CD4-positive, alpha-beta T cell treated with Interleukin-6 at 100 ng/mL for 8 hours (primary cell): ENCODE measurements around the gene ELL.
A peak's percentile ranks its signal among the peaks of the same experiment; 100 is the strongest.

ENCODE experiments used
- DNase-seq: peaks from one replicate; pipeline ENCODE4 v3.0.0-alpha.2; 2020; ENCODE audit warnings: mixed read lengths, low spot score

The ELL gene

DNA sequence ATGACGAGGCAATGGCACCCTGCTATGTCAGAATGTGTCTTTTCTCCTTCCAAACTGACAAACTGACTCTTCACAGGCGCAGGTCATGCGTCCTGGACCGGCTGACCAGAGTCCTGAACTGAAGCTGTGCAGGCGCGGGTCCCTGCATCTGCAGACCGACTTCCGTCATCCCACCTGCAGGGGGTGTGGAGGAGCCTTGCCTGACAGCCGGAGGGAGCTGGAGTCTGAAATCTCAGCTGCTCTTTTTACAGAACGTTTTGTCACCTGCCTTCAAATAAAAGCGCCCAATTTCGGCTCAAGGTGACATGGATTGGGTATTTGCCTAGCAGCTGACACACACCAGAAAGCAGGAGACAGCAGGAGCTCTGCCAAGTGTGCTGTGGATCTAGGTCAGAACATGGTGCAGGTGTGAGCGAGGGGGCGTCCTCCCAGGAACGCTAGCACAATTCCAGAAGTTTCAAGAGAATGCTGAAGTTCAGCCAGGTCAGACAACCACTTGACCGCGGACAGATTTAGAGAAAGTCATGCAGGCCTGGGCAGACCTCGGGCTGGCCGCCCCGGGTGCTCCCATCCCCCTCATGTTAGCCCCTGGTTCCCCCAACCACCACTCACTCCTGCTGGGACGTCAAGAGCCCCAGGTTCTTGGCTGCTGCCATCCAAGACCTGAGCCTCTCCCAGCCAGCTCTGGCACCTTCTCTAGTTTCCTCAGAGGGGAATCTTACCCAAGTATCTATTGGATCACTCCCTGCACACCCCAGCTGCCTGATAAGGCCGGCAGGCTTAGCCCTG, 32.8 kb downstream of the ELL start:
- no peak for DNase-seq

DNA sequence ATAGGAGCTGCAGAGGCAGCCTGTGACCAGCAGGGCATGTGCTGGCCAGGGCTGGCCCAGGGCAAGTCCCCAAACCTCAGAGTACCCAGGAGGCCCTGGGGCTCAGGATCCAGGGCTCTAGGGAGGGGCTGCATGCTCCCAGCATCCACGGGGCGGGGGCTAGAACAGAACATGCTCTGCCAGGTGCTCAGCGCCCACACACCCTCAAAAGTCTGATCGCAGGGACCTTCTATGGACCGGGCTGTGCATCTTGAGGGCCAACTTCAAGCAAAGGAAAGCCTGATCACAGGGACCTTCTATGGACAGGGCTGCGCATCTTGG, 33.5 kb downstream of the ELL start:
- no peak for DNase-seq

DNA sequence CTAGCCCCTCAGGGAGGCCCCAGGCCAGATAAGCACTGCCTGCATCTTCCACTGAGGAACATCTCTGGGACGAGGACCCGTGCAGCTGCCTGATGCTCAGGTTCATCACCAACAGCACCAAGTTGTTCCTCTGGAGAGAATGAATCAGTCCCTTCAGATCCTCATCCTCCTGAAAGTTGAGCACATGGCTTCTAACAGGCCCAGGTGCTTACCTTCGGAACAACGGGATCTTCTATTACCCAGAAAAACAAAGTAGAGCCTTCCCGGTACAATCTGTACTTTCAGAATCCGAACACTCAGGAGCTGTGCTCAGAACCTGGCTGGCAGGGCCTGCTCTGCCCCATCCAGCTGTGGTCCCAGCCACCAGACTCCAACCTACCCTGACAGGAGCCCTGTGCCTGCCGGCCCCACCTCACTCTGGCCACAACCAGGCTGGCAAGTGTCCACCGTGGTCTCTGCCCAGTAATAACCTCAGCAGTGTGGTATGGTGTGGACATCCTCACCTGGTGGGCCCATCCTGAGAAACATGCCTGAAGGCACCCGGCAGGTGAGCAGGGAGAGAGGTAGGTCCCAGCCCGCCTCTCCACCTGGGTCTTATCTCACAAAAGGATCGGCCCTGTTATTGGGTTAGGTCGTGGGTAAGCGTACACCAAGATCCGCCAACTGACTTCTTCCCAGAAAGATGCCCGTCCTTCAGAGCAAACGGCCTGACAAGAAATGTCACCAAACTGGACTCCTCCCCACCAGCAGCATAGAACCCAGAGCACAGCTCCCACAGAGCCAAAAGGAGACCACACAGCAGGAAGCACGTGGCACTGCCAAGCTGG, 34.1 kb downstream of the ELL start:
- DNase-seq, result no peak

DNA sequence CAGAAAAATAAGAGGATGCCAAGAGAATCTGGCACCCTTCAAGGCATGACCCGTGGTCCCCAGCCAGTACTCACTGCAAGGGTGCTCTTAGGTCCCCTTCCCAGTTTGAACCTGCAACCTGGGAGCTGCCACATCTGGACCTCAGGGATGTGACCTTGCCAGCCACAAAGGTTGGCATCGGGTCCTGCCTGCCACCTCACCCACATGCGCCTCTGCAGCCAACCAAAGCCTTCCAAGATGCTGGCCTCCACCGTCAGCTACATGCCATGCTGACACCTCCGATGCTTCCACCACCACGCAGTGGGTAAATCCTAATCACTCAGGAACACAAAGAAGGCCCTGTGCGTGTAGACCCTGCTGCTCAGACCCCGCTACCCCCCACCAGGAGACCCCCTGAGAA, 35.1 kb downstream of the ELL start:
- no peak for DNase-seq

DNA sequence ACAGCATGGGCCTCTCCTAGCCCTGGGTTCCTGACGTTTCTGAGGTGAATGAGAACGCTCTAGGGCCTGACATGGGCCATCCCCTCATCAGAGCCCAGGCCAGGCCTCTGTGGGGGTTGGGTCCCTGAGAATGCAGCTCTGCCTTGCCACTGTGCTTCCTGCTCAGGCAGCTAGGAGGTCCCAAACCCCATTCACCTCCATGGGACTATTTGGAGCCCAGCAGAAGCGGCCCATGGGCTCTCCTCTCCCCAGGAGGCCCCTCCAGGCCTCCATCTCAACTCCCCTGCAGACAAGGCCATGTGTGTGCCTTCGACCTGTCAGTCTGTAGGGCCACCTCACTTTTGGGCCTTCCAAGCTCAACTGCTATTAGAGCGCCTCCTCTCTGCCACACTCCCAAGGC, 36.9 kb downstream of the ELL start:
- no peak for DNase-seq

DNA sequence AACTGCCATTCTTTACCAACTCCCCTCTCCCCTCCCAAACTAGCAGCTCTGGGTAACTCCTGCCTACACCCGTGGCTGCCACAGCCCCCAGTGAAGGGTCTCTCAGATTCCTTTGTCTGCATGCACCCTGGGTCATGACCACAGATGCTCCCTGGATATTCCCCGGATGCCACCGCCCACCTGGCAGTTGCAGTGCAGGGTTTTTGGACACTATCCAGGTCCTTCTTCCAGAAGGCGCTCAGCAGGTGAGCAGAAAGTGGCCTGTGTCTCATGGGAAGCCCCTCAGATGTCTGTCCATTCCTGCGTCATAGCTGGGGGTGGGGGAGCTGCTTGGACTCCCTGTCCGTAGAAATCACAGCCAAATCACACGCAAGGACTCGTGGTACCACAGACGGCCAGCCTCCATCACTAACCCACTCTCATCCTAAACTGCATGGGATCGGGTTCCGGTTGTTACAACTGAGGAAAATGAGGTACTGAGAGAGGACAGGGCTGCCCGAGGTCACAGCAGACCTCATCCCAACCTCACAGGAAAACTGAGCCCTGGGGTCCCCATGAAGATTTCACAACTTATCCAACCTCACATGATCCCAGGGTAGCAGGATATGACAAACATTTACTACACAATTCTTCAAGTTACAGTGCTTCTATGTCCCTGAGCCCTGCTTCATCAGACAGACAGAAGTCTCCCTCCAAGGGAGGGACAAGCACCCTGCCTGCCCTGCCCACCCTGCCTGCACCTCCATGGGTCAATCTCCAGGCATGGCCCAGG, 38.6 kb downstream of the ELL start:
- DNase-seq, result no peak

DNA sequence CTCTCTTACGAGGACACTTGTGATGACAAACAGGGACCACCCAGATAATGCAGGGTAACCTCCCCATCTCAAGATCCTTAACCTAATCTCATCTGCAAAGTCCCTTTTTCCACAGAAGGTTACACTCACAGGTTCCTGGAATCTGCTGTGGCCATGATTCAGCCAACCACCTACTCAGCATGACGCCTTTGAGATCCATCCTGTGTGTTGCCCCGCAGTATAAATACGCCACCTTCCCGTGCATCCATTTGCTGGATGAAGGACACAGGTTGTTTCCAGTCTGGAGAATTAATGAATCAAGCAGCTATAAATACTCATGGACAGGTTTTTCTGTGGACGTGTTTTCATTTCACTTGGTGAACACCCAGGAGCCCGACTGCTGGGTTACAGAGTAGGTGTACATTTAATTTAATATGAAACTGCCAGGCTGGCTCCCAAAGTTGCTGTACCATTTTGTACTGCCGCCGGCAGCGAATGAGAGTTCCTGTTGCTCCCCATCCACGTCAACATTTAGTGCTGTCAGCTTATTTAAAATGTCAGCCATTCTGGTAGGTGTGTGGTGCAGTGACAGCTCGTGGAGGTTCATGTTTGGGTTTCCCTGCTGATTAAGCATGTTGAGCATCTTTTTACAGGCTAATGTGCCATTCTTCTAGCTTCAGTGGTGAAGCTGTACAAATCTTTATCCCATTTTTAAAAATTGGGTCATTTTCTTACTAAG, 40.2 kb downstream of the ELL start:
- no peak for DNase-seq

DNA sequence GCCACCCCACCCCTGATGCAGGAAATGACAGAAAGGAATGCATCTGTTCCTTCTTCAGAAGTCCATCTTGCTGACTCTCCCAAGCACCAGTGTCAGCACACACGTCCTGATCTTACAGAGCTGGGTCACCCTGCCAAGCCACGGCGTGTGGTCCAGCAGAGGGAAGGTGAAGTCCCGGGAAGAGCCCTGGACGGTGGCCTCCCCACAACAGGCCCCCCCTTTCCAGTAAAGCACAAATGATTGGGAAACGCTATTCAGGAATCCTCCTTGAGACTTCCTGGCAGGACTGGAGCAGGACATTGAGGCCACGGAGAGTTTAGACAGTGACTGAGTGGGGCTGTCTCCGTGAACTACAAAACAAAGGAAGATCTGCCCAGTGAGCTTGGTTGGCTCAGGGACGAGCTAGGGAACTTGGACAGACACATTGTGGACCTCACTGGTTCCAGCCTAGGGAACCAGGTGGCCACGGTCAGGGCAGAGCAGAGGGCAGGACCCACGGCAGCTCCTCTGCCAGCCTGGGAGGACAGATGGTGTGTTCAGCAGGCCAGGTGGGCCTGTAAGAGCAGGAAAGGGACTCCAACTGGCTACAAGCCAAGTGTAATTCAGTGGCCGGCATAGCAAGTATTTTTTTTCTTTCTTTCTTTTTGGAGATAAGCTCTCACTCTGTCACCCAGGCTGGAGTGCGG, 41.7 kb downstream of the ELL start:
- DNase-seq, result no peak

DNA sequence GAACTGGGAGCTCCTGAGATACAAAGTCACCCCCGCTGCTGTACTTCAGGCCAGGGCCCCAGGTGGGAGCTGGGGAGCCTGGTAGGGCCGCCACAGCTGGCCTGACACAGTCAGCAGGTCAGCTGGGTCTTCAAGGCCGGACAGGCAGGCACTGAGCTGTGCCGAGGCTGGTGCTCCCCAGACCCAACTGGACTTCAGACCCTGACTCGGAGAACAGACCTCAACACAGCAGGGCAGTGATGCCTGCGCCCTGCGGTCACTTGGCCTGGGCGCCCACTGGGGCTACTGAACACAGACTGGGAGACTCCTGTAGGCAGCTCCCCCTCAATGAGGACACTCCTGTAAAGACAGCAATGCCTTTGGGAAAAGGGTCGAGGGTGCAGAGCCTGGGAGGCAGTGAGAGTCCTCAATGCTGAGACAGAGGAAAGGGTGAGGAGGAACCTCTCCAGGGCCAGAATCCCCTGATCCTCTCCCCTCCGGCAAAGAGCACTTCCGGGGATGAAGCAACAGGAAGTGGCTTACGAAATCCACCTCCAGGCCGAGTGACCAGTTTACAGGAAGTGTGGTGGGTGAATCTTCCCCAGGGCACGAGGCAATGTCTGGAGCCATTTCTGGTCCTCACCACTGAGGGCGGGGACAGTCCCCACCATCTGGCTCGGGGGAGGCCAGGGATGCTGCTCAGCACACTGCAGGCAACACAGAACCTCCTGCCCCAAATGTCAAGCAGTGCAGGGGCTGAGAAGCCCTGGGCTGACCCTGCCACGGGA, 43.1 kb downstream of the ELL start:
- DNase-seq, result peak; percentile 40

DNA sequence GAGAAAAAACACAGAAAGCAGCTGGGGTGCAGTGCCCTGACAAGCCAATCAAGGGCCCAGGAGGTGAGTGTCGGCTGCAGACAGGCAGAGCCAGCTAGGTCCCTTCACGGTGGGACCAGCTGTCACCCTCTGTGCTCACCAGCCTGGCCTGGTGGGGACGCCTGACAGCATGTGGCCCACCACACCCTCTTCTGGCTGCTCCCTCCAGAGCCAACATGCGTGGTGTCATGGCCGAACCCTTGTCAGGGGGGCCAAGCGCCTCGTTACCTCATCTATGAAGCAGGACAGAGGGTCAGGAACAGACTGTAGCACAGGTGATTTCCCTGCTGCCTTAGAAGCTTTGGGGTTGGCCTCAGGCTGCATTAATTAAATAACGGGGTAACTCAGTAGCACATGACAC, 43.9 kb downstream of the ELL start:
- no peak for DNase-seq

DNA sequence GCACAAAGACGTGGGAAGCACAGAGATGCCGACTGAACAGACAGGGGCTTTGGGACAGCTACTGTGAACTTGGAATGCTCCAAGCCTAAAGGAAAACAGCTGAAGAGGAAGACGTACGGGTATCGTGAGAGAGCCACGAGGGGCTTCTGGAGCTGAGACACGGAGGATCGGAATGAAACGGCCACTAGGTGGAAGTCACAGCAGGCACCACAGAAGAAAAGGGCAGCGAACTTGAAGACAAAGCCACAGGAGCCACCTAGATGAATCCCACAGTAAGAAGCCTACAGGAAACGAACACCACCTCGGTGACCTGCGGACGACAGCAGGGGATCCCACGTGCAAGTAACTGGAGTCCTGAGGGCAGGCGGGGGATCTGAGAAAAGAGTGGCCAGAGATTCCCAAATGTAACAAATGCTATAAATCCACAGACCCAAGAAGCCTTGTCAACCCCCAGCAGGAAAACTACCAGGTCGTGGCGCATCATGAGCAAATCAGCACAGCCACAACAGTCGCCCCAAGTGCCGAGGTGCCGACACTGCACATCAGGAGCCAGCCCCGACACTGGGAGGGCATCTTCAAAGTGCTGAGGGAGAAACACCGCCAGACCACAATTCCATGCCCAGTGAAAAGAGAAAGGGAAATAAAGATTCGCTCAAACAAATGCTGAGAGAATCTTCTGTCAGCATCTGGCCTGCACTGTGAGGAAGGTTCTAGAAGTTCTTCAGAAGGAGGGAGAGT, 44.7 kb downstream of the ELL start:
- DNase-seq, result no peak

DNA sequence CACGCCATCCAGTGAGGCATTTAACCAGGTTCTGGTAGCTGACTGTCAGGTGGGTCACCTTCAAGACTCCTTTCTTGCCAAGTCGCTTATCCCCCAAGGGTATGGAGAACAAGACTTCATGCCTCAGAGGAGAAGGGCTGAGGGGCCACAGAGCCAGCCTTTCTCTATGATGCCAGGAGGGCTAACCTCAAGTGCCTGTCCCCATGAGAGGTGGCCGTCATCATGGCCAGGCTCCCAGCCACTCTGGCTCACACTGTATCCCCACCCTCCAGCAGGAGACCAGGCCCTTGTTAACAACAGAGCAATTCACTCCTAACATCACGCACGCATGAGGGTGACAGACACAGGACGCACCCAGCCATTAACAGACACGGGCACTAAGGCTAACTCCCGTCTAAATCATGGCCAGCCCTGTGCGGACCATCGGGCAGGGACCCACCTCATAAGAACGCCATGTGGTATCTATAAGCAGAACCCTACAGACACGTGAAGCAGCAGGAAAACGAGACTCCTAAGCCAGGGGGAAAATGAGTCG, 45.3 kb downstream of the ELL start:
- DNase-seq, result no peak

DNA sequence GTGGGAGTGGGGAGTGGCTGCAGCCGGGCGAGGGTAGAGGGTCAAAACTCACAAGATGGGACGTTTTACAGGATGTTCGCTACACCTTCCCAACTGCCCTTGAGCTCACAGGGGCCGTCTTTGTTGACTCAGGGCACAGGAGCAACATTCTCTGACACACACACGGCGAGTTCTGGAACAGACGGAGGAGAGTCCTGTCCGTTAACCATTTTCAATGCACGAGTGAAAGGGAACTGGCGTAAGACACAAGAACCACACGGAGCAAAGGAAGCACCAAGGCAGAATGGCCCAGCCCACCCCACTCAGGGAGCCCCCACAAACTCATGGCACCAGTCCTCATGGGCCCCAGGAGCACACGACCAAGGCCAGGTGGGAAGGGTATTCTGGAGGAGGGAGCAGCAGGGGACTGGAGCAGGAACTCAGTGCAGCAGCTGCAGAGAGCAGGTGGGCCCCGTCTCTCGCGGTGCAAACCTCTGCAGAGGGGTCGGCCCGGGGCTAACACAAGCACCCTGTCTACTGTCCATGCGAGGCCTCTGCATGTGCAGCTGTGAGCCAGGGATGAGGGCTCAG, 46.0 kb downstream of the ELL start:
- DNase-seq, result no peak

DNA sequence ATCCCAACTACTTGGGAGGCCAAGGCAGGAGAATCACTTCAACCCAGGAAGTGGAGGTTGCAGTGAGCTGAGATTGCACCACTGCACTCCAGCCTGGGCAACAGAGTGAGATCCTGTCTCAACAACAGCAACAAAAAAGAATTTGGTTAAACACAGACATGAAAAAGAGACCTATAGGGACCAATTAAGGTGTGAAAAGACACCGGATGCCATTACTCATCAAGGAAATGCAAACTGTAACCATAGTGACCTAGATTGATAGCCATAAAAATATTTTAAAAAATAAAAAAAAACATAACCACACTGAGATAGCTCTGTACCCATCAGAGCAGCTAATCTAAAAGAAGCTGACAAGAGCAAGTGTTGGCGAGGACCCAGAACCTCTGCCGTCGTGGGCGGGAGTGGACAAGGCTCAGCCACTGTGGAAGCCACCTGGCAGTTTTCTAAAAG, 46.8 kb downstream of the ELL start:
- DNase-seq, result peak; percentile 64

DNA sequence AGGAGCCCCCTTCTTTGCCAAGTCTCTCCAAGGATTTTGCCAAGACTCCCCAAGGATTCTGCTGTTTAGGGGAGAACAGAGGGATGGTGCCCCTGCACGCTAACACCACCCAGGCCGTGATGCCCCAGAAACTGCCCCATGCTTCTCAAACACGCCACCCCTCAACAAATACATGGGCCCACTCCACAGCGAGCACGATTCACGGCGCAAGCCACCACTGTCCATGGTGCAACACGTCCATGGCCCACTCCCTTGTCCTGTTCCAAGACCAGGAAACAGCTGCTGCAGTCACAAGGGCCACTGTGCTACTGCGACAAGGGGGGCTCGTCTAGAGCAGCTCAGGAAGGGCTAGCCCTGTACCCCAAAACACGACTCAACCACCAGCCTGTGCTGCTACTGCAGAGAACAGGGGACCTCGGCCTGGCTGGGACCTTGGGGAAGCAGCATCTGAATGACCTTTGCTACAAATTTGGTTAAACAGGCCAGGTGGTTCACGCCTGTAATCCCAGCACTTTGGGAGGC, 47.4 kb downstream of the ELL start:
- no peak for DNase-seq

DNA sequence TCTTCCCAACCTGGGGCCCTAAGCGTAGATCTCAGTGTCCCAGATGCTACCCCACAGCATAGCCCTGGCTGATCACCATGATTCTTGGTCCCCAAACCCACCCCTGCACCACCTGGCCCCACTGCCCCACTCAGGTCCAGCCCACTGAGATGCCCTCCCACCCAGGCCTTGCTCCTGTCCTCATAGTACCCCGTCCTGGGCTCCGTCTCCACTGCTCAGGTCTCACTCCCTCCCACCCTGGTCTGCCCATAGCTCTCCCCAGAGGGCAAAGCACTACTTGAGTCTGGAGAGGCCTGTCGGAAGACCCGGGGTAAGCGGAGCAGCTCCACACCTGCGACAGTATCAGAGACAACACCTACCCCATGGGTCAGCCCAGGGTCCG, 48.2 kb downstream of the ELL start:
- DNase-seq, result no peak

DNA sequence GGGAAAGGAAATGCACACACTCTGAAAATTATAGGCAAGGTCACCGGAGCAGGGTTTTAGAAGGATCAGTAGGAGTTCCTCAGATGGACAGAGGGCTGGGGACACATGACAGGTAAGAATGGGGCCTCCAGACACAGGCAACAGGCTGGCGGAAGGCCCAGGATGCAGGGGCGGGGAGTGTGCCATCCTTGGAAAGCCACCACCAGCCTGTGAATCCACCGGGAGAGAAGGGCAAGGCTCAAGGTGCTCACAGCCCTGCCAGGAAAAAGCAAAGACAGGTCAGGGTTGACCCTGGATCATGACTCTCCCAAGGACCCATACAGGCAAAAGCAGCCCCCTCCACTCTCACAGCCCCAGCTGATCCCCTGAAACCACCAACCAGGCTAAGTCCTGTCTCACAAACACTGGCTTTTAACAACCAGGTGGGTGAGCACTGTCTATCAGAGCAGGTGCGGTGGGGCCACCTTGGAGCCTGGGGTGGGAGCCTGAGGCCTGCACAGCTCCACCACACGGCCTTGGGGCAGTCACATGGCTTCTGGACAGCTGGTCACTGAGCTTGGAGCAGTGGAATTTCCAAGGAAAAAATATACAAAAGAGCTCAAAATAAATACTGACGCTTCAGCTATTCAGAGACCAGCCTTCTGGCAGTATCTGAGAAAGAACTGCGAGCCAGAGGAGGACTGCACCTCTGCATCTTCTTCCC, 48.7 kb downstream of the ELL start:
- DNase-seq, result no peak

DNA sequence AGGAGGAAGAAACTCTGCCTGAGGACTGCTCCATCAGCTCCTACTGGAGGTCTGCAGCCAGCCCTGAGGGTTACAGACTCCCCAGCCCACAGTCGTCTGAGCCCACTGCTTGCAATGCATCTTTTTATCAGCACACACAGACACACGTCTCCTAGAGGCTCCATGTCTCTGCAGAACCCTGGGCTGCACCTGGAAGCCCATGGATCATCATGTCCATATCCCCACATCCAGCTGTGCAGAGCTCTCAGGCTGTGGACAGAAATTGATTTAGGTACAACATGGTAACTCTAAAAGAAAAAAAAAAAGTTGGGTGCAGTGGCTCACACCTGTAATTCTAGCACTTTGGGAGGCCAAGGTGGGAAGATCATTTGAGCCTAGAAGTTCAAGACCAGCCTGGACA, 51.1 kb downstream of the ELL start:
- DNase-seq, result no peak
